Sigmoid colon (tissue), 7 donors: ENCODE data around the gene NUFIP1. TPM values are rescaled to one million over a fixed set of nuclear protein-coding genes. Genes with fewer than 3 reads are reported as not detected.

Source experiments
- DNase-seq: peaks from one replicate; pipeline ENCODE4 v3.0.0-alpha.2; 2019
- H3K27ac ChIP-seq, 4 donors: fragments of 200-600 bp; sonication (generic); one replicate each; pipeline ENCODE4 v1.5.1; 2016 to 2019; ENCODE audit warnings: mild to moderate bottlenecking in 1 of 4
- H3K27me3 ChIP-seq, 3 donors: fragments of 200-600 bp; sonication (generic); one replicate each; pipeline ENCODE4 v1.5.1; 2019; ENCODE audit warnings: mild to moderate bottlenecking in 1 of 3
- H3K36me3 ChIP-seq, 4 donors: fragments of 200-600 bp; sonication (generic); one replicate each; pipeline ENCODE4 v1.5.1; 2016 to 2019
- H3K4me1 ChIP-seq, 4 donors: fragments of 200-600 bp; sonication (generic); one replicate each; pipeline ENCODE4 v1.5.1; 2017 to 2019
- H3K4me3 ChIP-seq, 4 donors: fragments of 200-600 bp; sonication (generic); one replicate each; pipeline ENCODE4 v1.5.1; 2017 to 2019; ENCODE audit warnings: mild to moderate bottlenecking in 2 of 4, moderate library complexity in 1 of 4
- H3K9me3 ChIP-seq, 4 donors: fragments of 200-600 bp in 3 of 4; sonication (generic) in 3 of 4; one replicate each; pipeline versions ENCODE4 v1.5.1 to v1.6.1; 2013 to 2019
- EP300 ChIP-seq, 4 donors: sonication (generic); formaldehyde crosslinking; IDR thresholded peaks; one replicate each; pipeline ENCODE4 v1.6.1; 2017; ENCODE audit warnings: antibody characterized with exemption in 4 of 4
- POLR2A ChIP-seq, 2 donors: fragments of 450-650 bp; IDR thresholded peaks; one replicate each; pipeline ENCODE4 v1.6.1; 2016; ENCODE audit warnings: antibody characterized with exemption in 2 of 2, mild to moderate bottlenecking in 2 of 2, moderate library complexity in 2 of 2
- POLR2AphosphoS5 ChIP-seq, 4 donors: sonication (generic); formaldehyde crosslinking; IDR thresholded peaks; one replicate each; pipeline ENCODE4 v1.6.1; 2017; ENCODE audit warnings: antibody characterized with exemption in 4 of 4
- WGBS, 2 donors: extraction: QIAGEN DNeasy Blood & Tissue Kit; methylation state at CpG; one replicate each; pipeline ENCODE4 v1.1.7; 2013; 5-methylcytosine and 5-hydroxymethylcytosine counted together
- intact Hi-C: fragments of 100-400 bp; cut with DNase I; formaldehyde crosslinking; loops from one replicate; pipeline ENCODE4 v1.15.1; 2023
- polyA plus RNA-seq, 3 donors: library from polyadenylated mRNA; stranded (reverse); fragments of 200-250 nt; gene quantifications; one replicate each; pipeline ENCODE4 v1.2.3, GENCODE V29; 2013
- total RNA-seq, 4 donors: library from RNA; depleted of rRNA; stranded (reverse); fragments of >200 nt; gene quantifications; one replicate each; pipeline ENCODE4 v1.1.0, GENCODE V29; 2016
- TF ChIP-seq, protein P1 (sequence below), 4 experiments: fragments of 450-650 bp in 3 of 4; fragments of 200-600 bp in 1 of 4; IDR thresholded peaks; one replicate each; pipeline ENCODE4 v1.5.1; 2016 to 2019; ENCODE audit warnings: antibody characterized with exemption in 4 of 4, mild to moderate bottlenecking in 3 of 4, moderate library complexity in 2 of 4
- donor health status: healthy with polysubstance abuse.
- donor health status: Bipolar disorder and iron deficiency.
- donor health status: healthy.

NUFIP1 gene
- 1 to 10 TPM; 2.2 to 3.5 (median 3.0) TPM for total RNA-seq
- polyA plus RNA-seq, result 1 to 10 TPM; 1.6 to 2.7 (median 1.8) TPM

DNA sequence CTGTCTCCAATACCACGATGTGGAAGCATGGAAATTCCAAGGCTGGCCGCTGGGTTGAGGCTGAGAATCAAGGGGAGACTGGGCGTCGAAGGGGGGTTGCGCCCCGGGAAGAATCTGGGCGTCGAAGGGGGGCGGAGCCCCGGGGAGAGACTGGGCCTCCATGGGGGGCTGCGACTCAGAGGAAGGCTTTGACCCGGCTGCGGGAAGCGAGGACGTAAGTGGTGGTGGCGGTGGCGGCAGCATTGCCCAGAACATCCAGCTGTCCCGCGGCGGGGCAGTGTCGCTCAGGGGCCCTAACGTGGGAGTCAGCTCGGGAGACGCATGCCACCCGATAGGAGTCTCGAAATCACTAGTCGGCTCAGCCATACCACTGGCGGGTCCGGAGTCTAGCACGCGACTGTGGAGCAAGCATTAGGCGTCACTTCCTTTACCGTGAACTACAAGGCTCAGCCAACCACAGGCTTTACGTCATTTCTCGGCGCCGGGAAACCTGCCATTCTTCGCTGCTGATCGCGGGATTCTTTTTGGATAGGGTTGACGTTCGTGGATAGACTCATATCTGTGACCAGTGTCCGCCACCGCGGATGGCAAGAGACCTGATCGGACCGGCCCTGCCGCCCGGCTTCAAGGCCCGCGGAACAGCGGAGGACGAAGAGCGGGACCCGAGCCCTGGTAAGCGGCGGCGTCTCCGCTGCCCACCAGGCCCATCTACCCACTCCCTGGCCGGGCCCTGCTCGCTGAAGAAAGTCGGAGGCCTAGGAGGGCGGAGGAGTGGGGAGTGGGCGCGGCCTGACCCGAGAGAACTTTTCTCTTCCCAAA, at the start of gene NUFIP1, which contains the start of gene GPALPP1:
Gene NUFIP1 (minus strand): TSS at position 401 of the 819 bp plus-strand sequence. CDS start 35 bp downstream, at position 366.
Gene GPALPP1 (plus strand): TSS at position 468 of the 819 bp plus-strand sequence. CDS start 117 bp downstream, at position 585.
- peaks cover 0 to 44% (median 33%) of the 10 kb centered on the region in 4 donors for H3K4me1 ChIP-seq
- no peaks in the 10 kb centered on the region for H3K27me3 ChIP-seq
- peak within 1 kb of the TSS; percentile 84 to 88 (median 88) for H3K27ac ChIP-seq
- DNase-seq, result peak; percentile 95
- H3K36me3 ChIP-seq, result peaks cover 0 to 11% (median 0%) of the 10 kb centered on the region in 4 donors
- intact Hi-C loops, result no loop called here
- H3K9me3 ChIP-seq, result no peaks in the 10 kb centered on the region
- TF ChIP-seq POLR2AphosphoS5 (IDR thresholded peaks at IDR 0.05) (peak; percentile 62 to 91 (median 84)), EP300 (IDR thresholded peaks at IDR 0.05) (peak in 1 of 4 donors; percentile 73), POLR2A (IDR thresholded peaks at IDR 0.05) (peak in 1 of 2 donors; percentile 31)
- TF ChIP-seq, protein P1, sequence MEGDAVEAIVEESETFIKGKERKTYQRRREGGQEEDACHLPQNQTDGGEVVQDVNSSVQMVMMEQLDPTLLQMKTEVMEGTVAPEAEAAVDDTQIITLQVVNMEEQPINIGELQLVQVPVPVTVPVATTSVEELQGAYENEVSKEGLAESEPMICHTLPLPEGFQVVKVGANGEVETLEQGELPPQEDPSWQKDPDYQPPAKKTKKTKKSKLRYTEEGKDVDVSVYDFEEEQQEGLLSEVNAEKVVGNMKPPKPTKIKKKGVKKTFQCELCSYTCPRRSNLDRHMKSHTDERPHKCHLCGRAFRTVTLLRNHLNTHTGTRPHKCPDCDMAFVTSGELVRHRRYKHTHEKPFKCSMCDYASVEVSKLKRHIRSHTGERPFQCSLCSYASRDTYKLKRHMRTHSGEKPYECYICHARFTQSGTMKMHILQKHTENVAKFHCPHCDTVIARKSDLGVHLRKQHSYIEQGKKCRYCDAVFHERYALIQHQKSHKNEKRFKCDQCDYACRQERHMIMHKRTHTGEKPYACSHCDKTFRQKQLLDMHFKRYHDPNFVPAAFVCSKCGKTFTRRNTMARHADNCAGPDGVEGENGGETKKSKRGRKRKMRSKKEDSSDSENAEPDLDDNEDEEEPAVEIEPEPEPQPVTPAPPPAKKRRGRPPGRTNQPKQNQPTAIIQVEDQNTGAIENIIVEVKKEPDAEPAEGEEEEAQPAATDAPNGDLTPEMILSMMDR (IDR thresholded peaks at IDR 0.05), result peak in 1 of 4 experiments; percentile 29
- H3K4me3 ChIP-seq, result peak within 1 kb of the TSS; percentile 75 to 97 (median 86)
- 0% methylated on average over 66 of the region's 66 CpGs for WGBS, 2 donors

DNA sequence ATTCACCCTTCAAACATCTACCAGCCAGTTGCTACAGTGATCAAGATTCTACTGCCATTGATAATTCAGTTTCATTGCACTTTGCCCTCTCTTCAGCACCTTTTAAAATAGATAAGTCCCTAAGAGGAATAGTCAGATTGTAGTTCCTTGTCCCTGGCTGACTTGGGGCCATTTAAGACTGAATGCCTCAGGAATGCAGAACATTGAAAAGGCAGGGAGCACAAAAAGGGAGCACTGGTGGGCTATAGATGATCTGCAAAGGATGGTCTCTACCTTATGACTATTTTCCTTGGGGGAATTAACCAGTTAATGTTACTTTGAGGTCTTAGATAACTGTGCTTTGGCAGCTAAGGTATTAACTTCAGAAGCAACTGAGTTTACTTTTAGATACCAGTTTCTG, 46.9 kb upstream of the NUFIP1 start:
- H3K9me3 ChIP-seq, result no peaks in the 10 kb centered on the region
- H3K27me3 ChIP-seq, result no peaks in the 10 kb centered on the region
- TF ChIP-seq POLR2AphosphoS5 (IDR thresholded peaks at IDR 0.05), result no peak
- no peak for TF ChIP-seq POLR2A (IDR thresholded peaks at IDR 0.05)
- TF ChIP-seq, protein P1 (IDR thresholded peaks at IDR 0.05), result no peak
- TF ChIP-seq EP300 (IDR thresholded peaks at IDR 0.05), result no peak
- intact Hi-C loops, result no loop called here
- DNase-seq, result no peak
- H3K36me3 ChIP-seq, result peaks cover 0 to 13% (median 4%) of the 10 kb centered on the region in 4 donors
- H3K27ac ChIP-seq, result no peak overlapping the region
- no peaks in the 10 kb centered on the region for H3K4me1 ChIP-seq
- H3K4me3 ChIP-seq, result no peak overlapping the region

DNA sequence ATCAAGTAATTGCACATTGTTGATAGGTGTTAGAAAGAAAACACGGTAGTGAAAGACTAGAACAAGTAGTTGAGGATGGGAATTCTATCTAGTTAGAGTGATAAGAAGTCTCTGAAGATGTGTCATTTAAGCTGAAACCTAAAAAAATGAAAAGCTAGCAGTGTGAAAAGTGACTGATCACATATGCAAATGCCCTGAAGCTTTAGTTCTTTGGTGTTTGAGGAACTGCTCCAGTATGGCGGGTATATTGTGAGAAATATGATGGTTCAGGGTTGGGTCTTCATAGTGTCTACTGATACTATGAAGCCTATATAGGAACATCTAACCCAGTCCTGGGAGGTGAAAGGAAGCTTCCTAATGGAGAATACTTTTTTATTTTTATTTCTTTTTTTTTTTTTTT, 45.1 kb upstream of the NUFIP1 start:
- no peaks in the 10 kb centered on the region for H3K4me1 ChIP-seq
- TF ChIP-seq POLR2AphosphoS5 (IDR thresholded peaks at IDR 0.05) (no peak), EP300 (IDR thresholded peaks at IDR 0.05) (no peak), POLR2A (IDR thresholded peaks at IDR 0.05) (no peak)
- TF ChIP-seq, protein P1 (IDR thresholded peaks at IDR 0.05), result no peak
- no peak for DNase-seq
- no peak overlapping the region for H3K4me3 ChIP-seq
- no peaks in the 10 kb centered on the region for H3K9me3 ChIP-seq
- no peaks in the 10 kb centered on the region for H3K27me3 ChIP-seq
- H3K27ac ChIP-seq, result no peak overlapping the region
- H3K36me3 ChIP-seq, result peaks cover 0 to 30% (median 4%) of the 10 kb centered on the region in 4 donors
- WGBS, 2 donors, result 94 to 97% methylated on average over 2 of the region's 2 CpGs
- intact Hi-C loops, result no loop called here

DNA sequence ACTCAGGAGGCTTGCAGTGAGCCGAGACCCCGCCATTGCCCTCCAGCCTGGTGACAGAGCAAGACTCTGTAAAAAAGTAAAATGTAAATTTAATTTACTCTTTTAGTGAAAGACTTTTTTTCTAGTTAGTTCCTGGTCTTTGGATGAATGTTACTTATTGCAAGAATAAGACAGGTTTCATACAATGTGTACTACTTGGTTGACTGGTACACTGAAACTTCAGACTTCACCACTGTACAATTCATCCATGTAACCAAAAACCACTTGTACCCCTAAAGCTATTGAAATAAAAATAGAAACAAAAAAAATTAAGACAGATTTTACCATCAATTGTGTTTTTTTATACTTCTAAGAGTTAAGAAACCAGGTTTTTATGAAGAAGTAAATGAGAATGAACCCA, 35.6 kb upstream of the NUFIP1 start:
- no peaks in the 10 kb centered on the region for H3K9me3 ChIP-seq
- H3K27ac ChIP-seq, result no peak overlapping the region
- H3K4me3 ChIP-seq, result no peak overlapping the region
- H3K36me3 ChIP-seq, result peaks cover 0 to 88% (median 11%) of the 10 kb centered on the region in 4 donors
- intact Hi-C loops, result no loop called here
- no peaks in the 10 kb centered on the region for H3K4me1 ChIP-seq
- TF ChIP-seq EP300 (IDR thresholded peaks at IDR 0.05), result no peak
- TF ChIP-seq POLR2A (IDR thresholded peaks at IDR 0.05), result no peak
- TF ChIP-seq POLR2AphosphoS5 (IDR thresholded peaks at IDR 0.05), result no peak
- TF ChIP-seq, protein P1 (IDR thresholded peaks at IDR 0.05), result no peak
- no peak for DNase-seq
- WGBS, 2 donors, result 98% methylated on average over 2 of the region's 2 CpGs
- no peaks in the 10 kb centered on the region for H3K27me3 ChIP-seq
